ENCODE measurements around the gene TNIP2.
A peak's percentile ranks its signal among the peaks of the same experiment; 100 is the strongest.
"Not testable (repeated sequence)": the region's sequence is repeated elsewhere in the genome, so short reads cannot be mapped to it uniquely, and the experiment has no call there.

Gene TNIP2

GRCh38 chr4:2728221-2728620 is 27.9 kb downstream of the TNIP2 start:
- peaks cover 68 to 98% (median 84%) of the 10 kb centered on the region in 11 experiments for H3K36me3 ChIP-seq
- no peak overlapping the region for H3K4me2 ChIP-seq
- peaks cover 0 to 34% (median 12%) of the 10 kb centered on the region in 11 experiments; a peak in 11 of 22 replicates for H4K20me1 ChIP-seq
- no peak for TF ChIP-seq Cebpa-rat (IDR thresholded peaks at IDR 0.05)
- H3K27ac ChIP-seq, result no peak overlapping the region
- H3K9me3 ChIP-seq (replicated peaks in 1 of 11), result no peaks in the 10 kb centered on the region
- H3K9ac ChIP-seq, result no peak overlapping the region
- H3K4me3 ChIP-seq, result no peak overlapping the region
- H3K27me3 ChIP-seq, result no peaks in the 10 kb centered on the region
- H3K4me1 ChIP-seq, result peaks cover 0 to 3% (median 0%) of the 10 kb centered on the region in 10 experiments; a peak in 2 of 20 replicates

GRCh38 chr4:2726881-2727280 is 29.3 kb downstream of the TNIP2 start:
- H3K4me2 ChIP-seq; H3K4me1 ChIP-seq; H3K27me3 ChIP-seq; H3K4me3 ChIP-seq; H3K9ac ChIP-seq; H3K27ac ChIP-seq; H3K9me3 ChIP-seq (replicated peaks in 1 of 11): not testable (repeated sequence)
- peaks cover 61 to 98% (median 81%) of the 10 kb centered on the region in 11 experiments for H3K36me3 ChIP-seq
- peaks cover 0 to 35% (median 6%) of the 10 kb centered on the region in 11 experiments; a peak in 10 of 22 replicates for H4K20me1 ChIP-seq

- Histone ChIP-seq H3K9me3 (replicated peaks in 1 of 11) (no peaks in the 10 kb centered on the region), H3K4me1 (0 out of 20 replicates have a peak, but pooled peaks cover 0 to 3% (median 0%) of the 10 kb centered on the region in 10 experiments), H3K4me2 (no peak overlapping the region), H3K27me3 (no peaks in the 10 kb centered on the region), H3K27ac (no peak overlapping the region), H3K36me3 (peaks cover 59 to 98% (median 80%) of the 10 kb centered on the region in 11 experiments), H3K4me3 (no peak overlapping the region), H4K20me1 (peaks cover 0 to 34% (median 10%) of the 10 kb centered on the region in 11 experiments; a peak in 11 of 22 replicates), H3K9ac (no peak overlapping the region)
- TF ChIP-seq Cebpa-rat (IDR thresholded peaks at IDR 0.05), result no peak
Observed at GRCh38 chr4:2725380-2725779, 30.8 kb downstream of the TNIP2 start.

- no peak overlapping the region for H3K4me3 ChIP-seq
- H3K9me3 ChIP-seq (replicated peaks in 1 of 11), result no peaks in the 10 kb centered on the region
Observed at GRCh38 chr4:2723751-2724150, 32.4 kb downstream of the TNIP2 start.

GRCh38 chr4:2722033-2722432 is 34.1 kb downstream of the TNIP2 start:
- H3K36me3 ChIP-seq, result peaks cover 68 to 95% (median 78%) of the 10 kb centered on the region in 11 experiments

More at GRCh38 chr4:2723751-2724150, 32.4 kb downstream of the TNIP2 start:
- Histone ChIP-seq H3K4me2 (no peak overlapping the region), H3K27ac (no peak overlapping the region), H3K36me3 (peaks cover 57 to 96% (median 77%) of the 10 kb centered on the region in 11 experiments), H3K4me1 (0 out of 20 replicates have a peak, but pooled peaks cover 0 to 3% (median 0%) of the 10 kb centered on the region in 10 experiments), H3K27me3 (no peaks in the 10 kb centered on the region), H3K9ac (no peak overlapping the region), H4K20me1 (peaks cover 0 to 18% (median 7%) of the 10 kb centered on the region in 11 experiments; a peak in 11 of 22 replicates)
- no peak for TF ChIP-seq Cebpa-rat (IDR thresholded peaks at IDR 0.05)

DNA sequence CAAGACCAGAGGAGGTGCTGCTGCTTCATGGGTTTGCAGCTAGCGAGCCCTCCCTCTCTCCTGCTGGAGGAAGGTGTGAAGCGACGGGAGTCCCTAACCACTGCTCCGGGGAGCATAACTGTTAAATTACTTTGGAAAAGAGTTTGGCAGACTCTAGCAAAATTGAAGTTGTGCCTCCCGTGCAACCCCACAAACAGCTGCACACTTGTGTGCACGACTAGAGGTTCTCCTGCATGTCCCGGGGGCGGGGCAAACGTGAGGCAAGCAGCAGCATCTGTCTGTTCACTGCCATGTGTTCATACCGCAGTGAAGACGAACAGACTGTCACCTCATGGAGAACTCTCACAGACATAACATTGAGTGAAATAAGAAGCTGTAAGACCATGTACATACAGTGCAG is 34.5 kb downstream of the TNIP2 start:
- no peak overlapping the region for H3K27ac ChIP-seq
- 0 out of 20 replicates have a peak, but pooled peaks cover 0 to 3% (median 0%) of the 10 kb centered on the region in 10 experiments for H3K4me1 ChIP-seq
- H3K9me3 ChIP-seq (replicated peaks in 1 of 11), result no peaks in the 10 kb centered on the region
- H4K20me1 ChIP-seq, result peaks cover 0 to 17% (median 7%) of the 10 kb centered on the region in 11 experiments; a peak in 9 of 22 replicates
- H3K36me3 ChIP-seq, result peaks cover 70 to 95% (median 80%) of the 10 kb centered on the region in 11 experiments
- no peak for TF ChIP-seq Cebpa-rat (IDR thresholded peaks at IDR 0.05)
- no peak overlapping the region for H3K9ac ChIP-seq
- H3K27me3 ChIP-seq, result no peaks in the 10 kb centered on the region
- H3K4me2 ChIP-seq, result no peak overlapping the region
- no peak overlapping the region for H3K4me3 ChIP-seq

More at GRCh38 chr4:2722033-2722432, 34.1 kb downstream of the TNIP2 start:
- no peak overlapping the region for H3K4me2 ChIP-seq
- no peak for TF ChIP-seq Cebpa-rat (IDR thresholded peaks at IDR 0.05)
- H3K4me3 ChIP-seq, result no peak overlapping the region
- no peaks in the 10 kb centered on the region for H3K9me3 ChIP-seq (replicated peaks in 1 of 11)
- H3K27me3 ChIP-seq, result no peaks in the 10 kb centered on the region
- no peak overlapping the region for H3K9ac ChIP-seq
- peaks cover 0 to 17% (median 7%) of the 10 kb centered on the region in 11 experiments; a peak in 9 of 22 replicates for H4K20me1 ChIP-seq
- 0 out of 20 replicates have a peak, but pooled peaks cover 0 to 3% (median 0%) of the 10 kb centered on the region in 10 experiments for H3K4me1 ChIP-seq
- H3K27ac ChIP-seq, result no peak overlapping the region

DNA sequence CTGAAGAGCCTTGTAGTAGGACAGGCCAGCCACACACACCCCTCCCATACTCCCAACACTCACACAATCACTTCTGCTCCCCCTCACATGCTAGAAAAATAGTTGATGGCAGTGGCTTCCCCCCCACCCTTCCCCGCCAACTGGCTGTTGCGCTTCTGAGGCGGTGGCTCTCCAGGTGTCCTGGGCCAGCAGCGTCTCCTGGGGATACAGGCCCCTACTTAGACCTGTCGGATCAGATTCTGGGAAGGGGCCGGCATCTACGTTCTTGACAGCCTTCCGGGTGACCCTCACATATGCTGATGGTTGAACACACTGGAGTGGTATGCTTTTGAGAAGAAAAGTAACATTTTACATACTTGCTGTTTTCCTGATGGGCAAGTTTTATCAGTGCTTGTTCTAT is 39.9 kb downstream of the TNIP2 start:
- H3K27me3 ChIP-seq, result no peaks in the 10 kb centered on the region
- H4K20me1 ChIP-seq, result peaks cover 0 to 44% (median 26%) of the 10 kb centered on the region in 11 experiments; a peak in 20 of 22 replicates
- H3K36me3 ChIP-seq, result peaks cover 57 to 78% (median 70%) of the 10 kb centered on the region in 11 experiments
- H3K4me3 ChIP-seq, result no peak overlapping the region
- H3K4me2 ChIP-seq, result no peak overlapping the region
- H3K4me1 ChIP-seq, result peaks cover 35 to 43% (median 39%) of the 10 kb centered on the region in 10 experiments
- H3K27ac ChIP-seq, result no peak overlapping the region
- H3K9ac ChIP-seq, result no peak overlapping the region
- H3K9me3 ChIP-seq (replicated peaks in 1 of 11), result peaks cover 0 to 8% (median 5%) of the 10 kb centered on the region in 11 experiments; a peak in 7 of 22 replicates
- TF ChIP-seq Cebpa-rat (IDR thresholded peaks at IDR 0.05), result no peak

GRCh38 chr4:2715426-2715825 is 40.7 kb downstream of the TNIP2 start:
- Histone ChIP-seq H3K27ac (no peak overlapping the region), H3K4me1 (peaks cover 35 to 44% (median 40%) of the 10 kb centered on the region in 10 experiments), H3K9me3 (replicated peaks in 1 of 11) (peaks cover 0 to 8% (median 5%) of the 10 kb centered on the region in 11 experiments; a peak in 7 of 22 replicates), H3K4me3 (no peak overlapping the region), H3K4me2 (peak overlapping the region in 1 of 11 experiments; percentile 74; a peak in 1 of 22 replicates), H3K36me3 (peaks cover 51 to 72% (median 64%) of the 10 kb centered on the region in 11 experiments), H3K27me3 (no peaks in the 10 kb centered on the region), H3K9ac (no peak overlapping the region), H4K20me1 (peaks cover 0 to 46% (median 28%) of the 10 kb centered on the region in 11 experiments; a peak in 20 of 22 replicates)
- TF ChIP-seq Cebpa-rat (IDR thresholded peaks at IDR 0.05), result no peak

DNA sequence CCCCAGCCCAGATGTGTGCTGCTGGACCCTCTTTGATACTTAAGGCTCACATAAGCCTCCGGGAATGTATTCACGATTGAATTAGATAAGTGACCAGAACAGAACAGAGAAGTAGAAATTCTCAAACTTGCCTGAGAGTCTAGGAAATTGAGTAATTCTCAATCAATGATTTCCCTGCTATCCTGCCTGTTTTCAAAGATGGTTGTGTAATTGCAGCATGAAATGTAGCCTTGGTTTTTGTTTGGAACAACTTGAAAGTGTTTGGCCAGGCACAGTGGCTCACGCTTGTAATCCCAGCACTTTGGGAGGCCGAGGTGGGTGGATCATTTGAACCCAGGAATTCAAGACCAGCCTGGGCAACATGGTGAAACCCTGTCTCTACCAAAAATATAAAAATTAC is 41.2 kb downstream of the TNIP2 start:
- no peak for TF ChIP-seq Cebpa-rat (IDR thresholded peaks at IDR 0.05)
- Histone ChIP-seq H3K36me3 (peaks cover 49 to 69% (median 62%) of the 10 kb centered on the region in 11 experiments), H3K4me3 (no peak overlapping the region), H3K4me2 (peak overlapping the region in 9 of 11 experiments; percentile 44 to 81 (median 62); a peak in 11 of 22 replicates), H3K27ac (no peak overlapping the region), H3K9ac (no peak overlapping the region), H3K27me3 (no peaks in the 10 kb centered on the region), H3K4me1 (peaks cover 35 to 48% (median 41%) of the 10 kb centered on the region in 10 experiments), H3K9me3 (replicated peaks in 1 of 11) (peaks cover 0 to 8% (median 5%) of the 10 kb centered on the region in 11 experiments; a peak in 7 of 22 replicates), H4K20me1 (peaks cover 0 to 49% (median 30%) of the 10 kb centered on the region in 11 experiments; a peak in 19 of 22 replicates)
